ENCODE measurements around the gene NEU4. TPM values are rescaled to one million over a fixed set of nuclear protein-coding genes. Genes with fewer than 3 reads are reported as not detected.
"Not testable (repeated sequence)": the region's sequence is repeated elsewhere in the genome, so short reads cannot be mapped to it uniquely, and the experiment has no call there.

The NEU4 gene
- total and polyA plus RNA-seq, 2 of the 4 experiments (the other 2 are of a cell fraction): not detected

- no CpG with 5 or more reads among the region's 3 CpGs for WGBS, 2 experiments (ENCODE audit: extremely low coverage in 2 of 2, insufficient read length in 1 of 2)
- intact Hi-C loops (cut with micrococcal nuclease): loop anchor here (5.0 kb wide), 1 partner anchor 41 kb away; no protein-coding TSS in a partner anchor
- H4K20me1 ChIP-seq (ENCODE audit: insufficient read depth, low read length); H3K9me1 ChIP-seq (ENCODE audit: insufficient read depth, low read length); H3K14ac ChIP-seq (replicated peaks; ENCODE audit: low read depth, low read length); H3K9ac ChIP-seq (ENCODE audit: low read depth, low read length); H3K9me3 ChIP-seq (ENCODE audit: control insufficient read depth, insufficient read depth, low read length); H3K36me3 ChIP-seq (ENCODE audit: control insufficient read depth, insufficient read depth, low read length); H3K4ac ChIP-seq (ENCODE audit: low read depth, low read length); H4K91ac ChIP-seq (ENCODE audit: insufficient read depth, low read depth, low read length); H3K4me3 ChIP-seq (ENCODE audit: insufficient read depth, low read depth, low read length); dilution Hi-C loops (cut with HindIII; ENCODE audit: low sequenced_read_pairs, unreplicated experiment); ATAC-seq (ENCODE audit: low read depth); H2BK120ac ChIP-seq (ENCODE audit: low read depth, low read length); H3K23ac ChIP-seq (ENCODE audit: low read depth, low read length); H2BK15ac ChIP-seq (ENCODE audit: low read depth, low read length); H2BK20ac ChIP-seq (ENCODE audit: low read depth, low read length); H4K8ac ChIP-seq (ENCODE audit: low read depth in 2 of 2, low read length in 2 of 2); POLR2A ChIA-PET (ENCODE audit: unreplicated experiment); CTCF ChIA-PET; H3K4me2 ChIP-seq (ENCODE audit: low read depth, low read length); H3K27ac ChIP-seq (ENCODE audit: insufficient read depth, low read length); H2AK5ac ChIP-seq (ENCODE audit: low read depth, low read length); H3K79me1 ChIP-seq (ENCODE audit: low read depth in 1 of 2, low read length in 2 of 2); H2AFZ ChIP-seq (replicated peaks; ENCODE audit: low read length, poor library complexity); H4K5ac ChIP-seq (ENCODE audit: low read depth, low read length); BruUV-seq (replicated peaks); H3K18ac ChIP-seq (ENCODE audit: low read depth, low read length); H2AK9ac ChIP-seq (replicated peaks; ENCODE audit: low read depth, low read length, poor library complexity); H3K4me1 ChIP-seq (ENCODE audit: control insufficient read depth, insufficient read depth, low read length); in situ Hi-C loops (cut with MboI; ENCODE audit: low sequenced_read_pairs); H2BK5ac ChIP-seq (ENCODE audit: low read depth, low read length, poor library complexity, severe bottlenecking); DNase-seq; H3K56ac ChIP-seq (ENCODE audit: extremely low read depth, insufficient read depth, low read length): not testable (repeated sequence)
- H3K27me3 ChIP-seq (ENCODE audit: control insufficient read depth, insufficient read depth, low read length): peaks cover 14% of the 10 kb centered on the region; the same call in 1 of the 2 replicates
Observed at GRCh38 chr2:241791385-241791784, 17.6 kb upstream of the NEU4 start.
